H1 (cell line): ENCODE measurements around the gene CUBN. TPM values are rescaled to one million over a fixed set of nuclear protein-coding genes. Genes with fewer than 3 reads are reported as not detected.

Experiments used
- HDAC2 ChIP-seq, 2 experiments: fragments of 300-600 bp in 1 of 2; sonication (generic) in 1 of 2; IDR thresholded peaks; 2 replicates each; pipeline ENCODE4 v1.6.1; 2011 to 2012; ENCODE audit warnings: low read depth in 2 of 2, low read length in 2 of 2, mild to moderate bottlenecking in 2 of 2, moderate library complexity in 2 of 2, borderline replicate concordance in 1 of 2, inconsistent platforms in 1 of 2
- POLR2AphosphoS5 ChIP-seq: IDR thresholded peaks from 2 replicates; pipeline ENCODE4 v1.6.1; 2011; ENCODE audit warnings: low read depth, low read length
- SIRT6 ChIP-seq: IDR thresholded peaks from one replicate; pipeline ENCODE4 v1.7.1; 2012; ENCODE audit warnings: low read length, inconsistent platforms
- SP4 ChIP-seq: IDR thresholded peaks from 2 replicates; pipeline ENCODE4 v1.6.1; 2012; ENCODE audit warnings: low read length, inconsistent platforms
- USF2 ChIP-seq: IDR thresholded peaks from 2 replicates; pipeline ENCODE4 v1.6.1; 2011; ENCODE audit warnings: low read length, improper control_type of control experiment
- YY1 ChIP-seq: IDR thresholded peaks from 2 replicates; pipeline ENCODE4 v1.6.1; 2011; ENCODE audit warnings: low read depth, mild to moderate bottlenecking, low read length
- polyA plus RNA-seq, 7 experiments: library from polyadenylated mRNA; depleted of rRNA in 3 of 7; stranded (reverse) in 5 of 7; unstranded in 2 of 7; fragments of >200 nt in 5 of 7; fragments of 200-250 nt in 2 of 7; gene quantifications; 1 replicate in 5 of 7; 2 replicates in 1 of 7; 4 replicates in 1 of 7; pipeline versions ENCODE4 v1.2.1 to v1.2.3, GENCODE V29; 2011 to 2013; ENCODE audit warnings: missing spikeins in 2 of 7, mixed read lengths in 2 of 7
- total RNA-seq: library from RNA; stranded (reverse); fragmentation: NEBNext Ultra II Directional; extraction: Animal tissue kit (Norgen Biotek cat#: 25700); gene quantifications from 2 replicates; pipeline ENCODE4 v1.2.1, GENCODE V29; 2021

CUBN gene
- total and polyA plus RNA-seq, 2 of the 8 experiments (the other 6 are each of a cell fraction or from before 2014, with no cell fraction given): 0.04 to 0.08 TPM

GRCh38 chr10:17066000-17066399, 63.6 kb downstream of the CUBN start (continued):
- no peak for TF ChIP-seq HDAC2 (IDR thresholded peaks at IDR 0.05; ENCODE audit: borderline replicate concordance in 1 of 2, low read depth in 2 of 2, low read length in 2 of 2)
- no peak for TF ChIP-seq SP4
- no peak for TF ChIP-seq SIRT6
- no peak for TF ChIP-seq USF2
- no peak for TF ChIP-seq POLR2AphosphoS5
- no peak for TF ChIP-seq YY1
